Vagina (tissue), 2 donors: ENCODE results near the gene KRTAP20-3.

Source experiments
- CTCF ChIP-seq, 3 experiments: fragments of 450-650 bp in 2 of 3; fragments of 200-600 bp in 1 of 3; sonication (generic) in 1 of 3; IDR thresholded peaks; one replicate each; pipeline ENCODE4 v1.5.1; 2017 to 2019; ENCODE audit warnings: antibody characterized with exemption in 3 of 3, mild to moderate bottlenecking in 2 of 3, moderate library complexity in 2 of 3
- POLR2AphosphoS5 ChIP-seq, 2 donors: sonication (generic); formaldehyde crosslinking; IDR thresholded peaks; one replicate each; pipeline ENCODE4 v1.9.0; 2017; ENCODE audit warnings: antibody characterized with exemption in 2 of 2, mild to moderate bottlenecking in 2 of 2, low read depth in 1 of 2; ENCODE audit not compliant: insufficient read depth in 1 of 2

- TF ChIP-seq CTCF (IDR thresholded peaks at IDR 0.05) = no peak
- TF ChIP-seq POLR2AphosphoS5 (IDR thresholded peaks at IDR 0.05; ENCODE audit: insufficient read depth in 1 of 2, low read depth in 1 of 2) = no peak
These were observed 22.1 kb upstream of the KRTAP20-3 start, which contains the start of gene KRTAP20-4 for GRCh38 chr21:30620522-30620921.
